Transverse colon (tissue), 4 donors: ENCODE results near the gene SMYD3.

Source experiments
- CTCF ChIP-seq, 5 experiments: fragments of 200-600 bp in 3 of 5; fragments of 450-650 bp in 2 of 5; sonication (generic) in 3 of 5; IDR thresholded peaks; 1 replicate in 2 of 5; 2 replicates in 3 of 5; pipeline ENCODE4 v1.5.1; 2016 to 2017; ENCODE audit warnings: antibody characterized with exemption in 5 of 5, inconsistent platforms in 3 of 5, mild to moderate bottlenecking in 2 of 5, moderate library complexity in 1 of 5
- EP300 ChIP-seq: sonication (generic); formaldehyde crosslinking; IDR thresholded peaks from one replicate; pipeline ENCODE4 v1.6.1; 2017; ENCODE audit warnings: antibody characterized with exemption, low read depth
- POLR2A ChIP-seq: fragments of 450-650 bp; IDR thresholded peaks from one replicate; pipeline ENCODE4 v1.6.1; 2016; ENCODE audit warnings: antibody characterized with exemption, mild to moderate bottlenecking, moderate library complexity
- POLR2AphosphoS5 ChIP-seq, 3 donors: sonication (generic); formaldehyde crosslinking; IDR thresholded peaks; one replicate each; pipeline ENCODE4 v1.6.1; 2016; ENCODE audit warnings: antibody characterized with exemption in 3 of 3

GRCh38 chr1:246197076-246197475, 310.0 kb downstream of the SMYD3 start:
- no peak for TF ChIP-seq CTCF (IDR thresholded peaks at IDR 0.05)
- no peak for TF ChIP-seq POLR2A
- TF ChIP-seq POLR2AphosphoS5 (IDR thresholded peaks at IDR 0.05) = no peak
- no peak for TF ChIP-seq EP300
